ENCODE data around the gene GAMT.

Gene GAMT

DNA sequence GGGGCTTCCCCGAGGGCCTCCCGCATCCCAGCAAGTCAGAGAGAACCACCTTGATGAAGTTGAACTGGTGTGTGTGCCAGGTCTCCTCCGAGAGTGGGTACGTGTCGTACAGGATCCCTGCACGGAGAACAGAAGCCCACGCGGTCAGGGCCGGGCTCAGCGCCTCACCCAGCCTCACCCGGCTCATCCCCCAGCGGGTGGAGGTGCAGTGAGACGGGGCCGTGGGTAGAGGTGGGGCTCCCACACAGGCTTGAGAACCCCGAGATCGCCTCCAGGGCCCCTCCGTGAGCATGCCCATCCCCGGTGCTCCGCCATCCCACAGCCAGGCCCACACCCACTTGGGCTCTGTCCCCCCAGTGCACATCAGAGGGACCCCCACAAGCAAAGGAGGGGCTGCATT lies 2.3 kb downstream of the GAMT start:
- peak; percentile 4 for DNase-seq

DNA sequence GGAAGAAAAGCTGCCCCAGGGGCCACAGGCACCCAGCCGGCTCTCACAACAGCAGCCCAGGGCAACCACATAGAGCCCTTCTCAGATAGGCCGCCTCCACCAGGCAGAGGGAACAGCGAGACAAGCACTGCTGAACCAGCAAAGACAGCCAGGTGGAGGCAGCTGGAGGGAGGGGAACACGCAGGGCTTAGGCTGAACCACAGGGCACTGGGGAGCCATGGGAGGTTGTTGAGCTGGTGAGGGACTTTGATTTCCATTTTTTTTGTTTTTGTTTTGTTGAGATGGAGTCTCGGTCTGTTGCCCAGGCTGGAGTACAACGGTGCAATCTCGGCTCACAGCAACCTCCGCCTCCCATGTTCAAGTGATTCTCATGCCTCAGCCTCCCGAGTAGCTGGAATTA lies 3.5 kb downstream of the GAMT start:
- DNase-seq: no peak

DNA sequence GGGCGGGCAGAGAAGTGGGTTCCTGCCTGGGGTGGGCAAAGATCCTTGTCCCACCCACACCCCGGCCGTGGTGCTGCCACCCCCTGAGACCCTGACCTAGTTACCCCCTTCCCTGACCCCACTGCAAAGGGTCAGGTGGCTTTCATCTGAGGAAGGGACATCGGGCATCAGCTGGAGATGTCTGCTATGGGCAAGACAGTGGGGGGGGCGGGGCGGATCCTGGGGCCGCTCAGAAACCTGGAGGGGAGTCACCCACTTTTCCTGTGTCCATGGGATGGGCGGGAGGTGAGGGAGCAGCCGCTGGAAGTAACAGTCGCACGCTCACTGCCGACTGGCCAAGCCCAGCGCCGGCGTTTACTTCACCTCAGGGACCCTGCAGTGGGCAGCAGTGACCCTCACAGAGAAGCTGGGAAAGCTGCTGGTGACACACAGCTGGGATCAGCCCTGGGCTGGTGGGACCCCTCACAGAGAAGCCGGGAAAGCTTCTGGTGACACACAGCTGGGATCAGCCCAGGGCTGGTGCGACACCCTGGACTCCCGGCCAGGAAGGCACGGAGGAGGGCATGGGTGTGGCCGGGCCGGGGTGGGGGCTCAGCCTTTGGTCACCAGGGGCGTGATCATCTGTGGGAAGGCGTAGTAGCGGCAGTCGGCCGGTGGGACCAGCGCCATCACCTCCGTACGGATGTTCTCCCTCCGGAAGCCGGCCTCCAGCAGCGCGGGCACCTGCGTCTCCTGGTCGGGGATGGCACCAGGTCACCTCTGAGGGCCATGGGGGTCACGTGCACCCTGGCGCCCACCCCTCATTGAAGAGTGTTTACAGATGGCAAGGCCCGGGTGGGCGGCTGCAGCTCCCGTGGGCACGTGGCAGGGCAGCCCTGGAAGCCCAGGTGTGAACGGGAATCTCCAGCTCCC lies 4.3 kb downstream of the GAMT start:
- peak; percentile 12 for DNase-seq

DNA sequence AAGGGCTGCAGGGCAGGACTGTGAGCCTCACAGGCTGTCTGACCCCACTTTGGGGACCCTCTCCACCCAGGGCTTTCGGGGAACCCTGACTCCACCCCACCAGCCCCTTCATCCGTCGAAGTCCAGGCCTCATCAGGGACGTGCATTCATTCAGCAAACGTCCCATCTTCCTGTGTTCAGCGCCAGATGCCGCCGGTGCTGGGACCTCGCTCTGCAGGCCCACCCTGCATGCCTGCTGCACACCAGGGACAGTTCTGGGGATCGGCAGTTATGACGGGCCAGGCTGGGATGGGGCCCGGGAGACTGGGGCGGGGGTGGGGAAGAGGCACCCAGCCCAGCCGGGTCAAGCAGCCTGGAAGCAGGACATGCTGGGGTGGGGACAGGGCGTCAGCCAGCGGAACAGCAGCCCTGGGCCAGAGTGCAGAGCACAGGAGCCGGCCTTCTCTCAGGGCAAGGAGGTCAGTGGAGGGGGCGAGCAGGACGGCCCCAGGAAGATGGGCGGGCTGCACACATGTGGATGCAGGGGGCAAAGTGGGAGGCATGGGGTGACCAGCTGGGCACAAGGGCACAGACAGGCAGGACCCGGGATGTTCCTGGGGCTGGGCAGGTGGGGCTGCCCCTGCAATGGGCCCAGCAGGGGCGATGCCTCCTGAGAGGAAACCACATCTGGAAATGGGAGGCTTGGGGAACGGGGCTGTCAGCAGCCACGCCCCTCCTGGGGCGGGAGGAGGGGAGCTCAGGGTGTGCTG lies 5.1 kb downstream of the GAMT start:
- peak; percentile 3 for DNase-seq

DNA sequence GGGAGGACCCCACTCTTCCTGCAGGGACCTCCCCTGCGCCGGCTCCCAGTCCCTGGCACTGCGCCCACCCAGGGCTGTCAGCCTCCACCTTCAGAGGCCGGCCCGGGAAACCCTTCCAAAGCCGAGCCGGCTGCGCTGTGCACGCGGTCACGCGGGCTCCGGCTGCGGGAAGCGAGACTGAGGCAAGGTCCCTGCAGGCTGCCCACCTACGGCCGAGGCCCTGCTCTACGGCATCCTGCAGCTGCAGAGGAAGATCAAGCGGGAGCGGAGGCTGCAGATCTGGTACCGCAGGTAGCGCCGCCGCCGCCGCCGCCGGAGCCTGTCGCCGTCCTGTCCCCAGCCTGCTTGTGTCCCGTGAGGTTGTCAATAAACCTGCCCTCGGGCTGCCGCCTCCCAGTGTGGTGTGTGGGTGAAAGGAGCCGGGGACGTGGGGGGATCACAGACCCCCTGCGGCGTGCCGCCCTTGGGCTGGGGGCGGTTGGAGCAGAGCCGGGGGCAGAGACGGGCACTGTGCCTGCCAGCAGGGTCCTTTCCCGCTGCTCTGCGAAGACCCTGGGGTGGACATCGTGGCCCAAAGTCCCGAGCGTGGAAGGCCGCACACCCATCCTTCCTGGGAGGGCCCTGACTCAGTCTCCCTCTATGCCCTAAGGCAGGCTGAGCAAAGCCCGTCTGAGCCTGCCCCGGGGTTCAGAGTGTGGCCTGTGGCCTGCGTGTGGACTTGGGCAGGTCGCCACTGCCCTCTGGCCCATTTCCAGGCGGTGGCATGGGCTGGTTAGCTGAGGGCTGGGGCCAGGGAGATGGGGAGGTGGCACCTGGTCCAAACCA lies 5.9 kb downstream of the GAMT start:
- DNase-seq: peak; percentile 8

DNA sequence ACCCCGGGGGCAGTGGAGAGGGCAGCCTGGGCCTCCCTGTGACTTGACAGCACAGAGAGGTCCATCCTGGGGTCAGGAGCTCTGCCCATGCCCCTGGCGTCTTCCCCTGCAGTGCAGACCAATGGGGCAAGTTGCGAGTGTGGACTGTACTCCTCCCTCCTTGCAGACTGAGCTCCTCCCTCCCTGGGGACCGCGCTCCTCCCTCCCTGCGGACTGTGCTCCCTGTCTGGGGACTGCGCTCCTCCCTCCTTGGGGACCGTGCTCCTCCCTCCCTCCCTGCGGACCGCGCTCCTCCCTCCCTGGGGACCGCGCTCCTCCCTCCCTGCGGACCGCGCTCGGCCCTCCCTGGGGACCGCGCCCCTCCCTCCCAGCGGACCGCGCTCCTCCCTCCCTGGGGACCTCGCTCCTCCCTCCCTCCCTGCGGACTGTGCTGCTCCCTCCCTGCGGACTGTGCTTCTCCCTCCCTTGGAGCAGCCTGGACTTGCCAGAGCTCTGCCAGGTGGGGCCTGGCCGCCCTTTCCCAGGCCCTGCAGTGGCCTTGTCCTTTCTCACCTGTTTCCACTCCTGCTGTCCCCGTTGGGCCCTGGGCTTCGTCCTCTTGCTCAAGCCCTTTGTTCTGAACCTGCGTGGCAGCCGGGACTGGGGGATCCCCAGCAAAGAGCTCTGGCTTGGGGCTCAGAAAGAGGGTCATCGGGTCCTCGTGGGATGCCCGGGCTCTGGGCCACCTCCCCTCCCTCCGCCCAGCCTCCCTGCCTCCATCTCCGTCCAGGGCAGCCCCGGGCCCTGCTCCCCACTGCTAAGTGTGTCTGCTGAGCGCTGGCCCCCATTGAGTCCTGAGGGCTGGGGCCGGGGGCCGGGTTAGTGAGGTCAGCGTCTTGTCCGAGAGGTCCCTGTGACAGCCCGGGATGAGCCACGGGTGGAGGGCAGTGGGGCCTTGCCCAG lies 6.8 kb downstream of the GAMT start:
- DNase-seq: peak; percentile 25

DNA sequence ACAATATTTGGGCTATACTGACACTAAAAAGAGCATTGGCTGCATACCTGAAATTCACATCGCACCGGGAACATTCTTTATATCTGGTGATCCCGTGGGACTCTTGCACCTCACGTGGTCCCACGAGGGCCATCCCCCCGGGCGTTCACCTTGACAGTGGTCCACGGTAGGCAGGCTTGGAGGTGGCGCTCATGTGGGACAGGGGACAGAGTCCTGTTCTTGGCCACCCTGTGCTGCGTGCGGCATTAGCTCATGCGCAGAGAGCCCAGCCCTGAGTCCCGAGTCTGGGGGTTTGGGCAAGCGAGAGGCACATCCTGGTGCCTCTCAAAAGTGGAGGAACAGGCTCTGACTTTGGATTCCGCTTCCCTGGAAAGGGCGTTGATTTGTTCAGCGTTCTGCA lies 7.5 kb downstream of the GAMT start:
- DNase-seq: no peak

DNA sequence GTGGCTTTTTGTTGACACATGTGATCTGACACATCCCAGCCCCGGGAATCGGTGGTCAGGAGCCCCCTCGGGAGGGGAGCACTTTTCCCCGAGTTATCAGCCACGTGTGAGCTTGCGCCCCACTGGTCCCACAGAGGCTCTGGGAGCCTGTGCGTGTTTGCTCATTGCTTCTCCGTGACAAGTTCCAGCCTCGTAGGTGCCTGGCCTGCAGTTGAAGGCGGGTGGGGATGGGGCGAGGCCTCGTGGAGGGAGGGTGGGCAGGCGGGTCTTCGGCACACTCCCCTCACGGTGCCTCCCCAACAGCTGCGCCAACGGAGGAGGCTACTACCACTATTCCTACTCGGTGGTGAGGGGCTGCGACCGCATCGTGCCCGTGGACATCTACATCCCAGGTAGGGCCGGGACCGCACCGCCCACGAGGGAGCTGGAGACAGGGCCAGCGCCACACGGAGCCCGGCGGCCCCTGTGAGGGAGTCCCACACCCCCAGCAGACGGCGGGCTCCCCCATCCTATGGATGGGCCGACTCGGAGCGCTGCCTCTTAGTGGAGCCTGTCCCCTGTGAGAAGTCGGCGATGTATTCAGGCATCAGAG lies 8.3 kb downstream of the GAMT start:
- DNase-seq: no peak

DNA sequence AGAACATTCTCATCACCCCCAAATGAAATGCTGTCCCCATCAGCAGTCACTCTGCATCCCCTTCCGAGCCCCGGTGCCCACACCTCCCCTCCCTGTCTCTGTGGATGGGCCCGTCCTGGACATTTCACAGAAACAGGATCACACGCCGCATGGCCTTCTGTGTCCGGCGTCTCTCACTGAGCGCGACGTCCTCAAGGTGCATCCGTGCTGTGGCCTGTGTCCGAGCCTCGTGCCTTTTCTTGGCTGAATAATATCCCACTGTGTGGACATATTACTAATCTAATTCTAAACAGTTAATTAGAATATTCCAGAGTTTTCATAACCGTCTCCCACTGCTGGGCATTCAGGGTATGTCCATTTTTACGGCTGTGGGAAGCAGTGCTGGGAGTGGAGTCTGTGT lies 8.9 kb downstream of the GAMT start:
- DNase-seq: no peak

DNA sequence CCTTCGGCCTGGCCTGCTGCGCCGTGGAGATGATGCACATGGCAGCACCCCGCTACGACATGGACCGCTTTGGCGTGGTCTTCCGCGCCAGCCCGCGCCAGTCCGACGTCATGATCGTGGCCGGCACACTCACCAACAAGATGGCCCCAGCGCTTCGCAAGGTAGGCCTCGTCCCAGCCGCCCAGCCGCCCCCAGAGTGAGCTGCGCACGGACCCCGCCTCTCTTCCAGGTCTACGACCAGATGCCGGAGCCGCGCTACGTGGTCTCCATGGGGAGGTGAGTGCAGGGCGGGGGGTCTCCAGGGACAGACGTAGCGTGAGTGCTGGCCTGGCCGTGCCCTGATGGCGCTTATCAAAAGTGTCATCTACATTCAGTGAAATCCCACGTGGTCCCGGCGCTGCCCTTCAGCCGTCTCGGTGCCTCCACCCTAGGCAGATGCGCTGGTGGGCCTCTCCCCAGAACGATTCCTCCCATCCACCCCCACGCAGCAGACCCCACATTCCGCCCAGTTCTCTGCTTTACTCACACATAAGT lies 10.4 kb downstream of the GAMT start:
- no peak for DNase-seq

DNA sequence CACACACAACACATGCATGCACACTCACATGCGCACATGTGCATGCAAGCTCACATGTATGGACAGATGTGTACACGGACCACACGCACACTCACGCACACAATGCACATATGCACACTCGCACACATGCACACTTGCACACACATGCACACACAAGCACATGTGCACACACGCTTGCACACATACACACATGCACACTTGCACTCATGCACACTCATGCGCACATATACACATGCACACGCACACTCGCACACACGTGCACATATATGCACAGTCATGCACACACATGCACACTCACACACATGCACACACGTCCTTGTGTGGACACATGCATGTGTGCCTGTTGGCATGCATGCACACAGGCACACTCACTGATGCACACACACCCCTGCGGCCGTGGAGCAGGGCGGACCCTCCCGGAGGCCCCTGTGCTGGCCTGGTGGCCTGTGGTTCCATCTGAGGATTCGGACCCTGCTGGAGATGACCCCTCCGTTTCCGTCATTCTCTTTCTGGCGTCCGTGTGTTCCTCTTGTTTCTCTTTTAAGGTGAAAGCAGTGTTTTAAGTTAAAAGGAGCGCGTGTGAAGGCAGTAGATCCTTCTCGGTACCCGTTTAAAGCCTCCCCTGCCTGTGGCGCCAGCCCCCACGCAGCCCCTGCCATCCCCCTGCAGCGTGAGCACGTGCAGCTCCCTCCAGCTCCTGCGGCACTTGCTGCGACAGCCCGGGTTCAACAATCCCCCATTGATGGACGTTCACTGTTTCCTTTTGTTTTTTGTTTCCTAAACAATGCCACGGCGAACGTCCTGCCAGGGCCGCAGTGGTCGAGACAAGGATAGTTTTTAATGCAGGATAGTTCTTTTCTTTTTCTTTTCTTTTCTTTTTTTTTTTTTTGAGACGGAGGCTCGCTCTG lies 12.1 kb downstream of the GAMT start:
- no peak for DNase-seq

DNA sequence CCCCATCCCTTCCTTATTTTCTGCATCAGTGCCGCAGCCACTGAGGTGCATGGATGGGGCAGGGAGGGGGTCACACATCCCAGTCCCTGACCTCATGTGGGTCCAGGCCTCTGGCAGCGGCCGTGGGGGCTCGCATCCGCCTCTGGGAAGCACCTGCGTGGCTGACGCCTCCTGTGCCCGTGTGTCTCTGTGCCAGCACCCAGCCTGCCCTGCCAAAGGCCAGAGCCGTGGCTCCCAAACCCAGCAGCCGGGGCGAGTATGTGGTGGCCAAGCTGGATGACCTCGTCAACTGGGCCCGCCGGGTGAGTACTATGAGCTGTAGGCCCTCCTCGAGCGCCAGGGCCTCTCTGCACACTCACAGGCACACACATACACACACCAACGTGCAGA lies 12.7 kb downstream of the GAMT start:
- no peak for DNase-seq

DNA sequence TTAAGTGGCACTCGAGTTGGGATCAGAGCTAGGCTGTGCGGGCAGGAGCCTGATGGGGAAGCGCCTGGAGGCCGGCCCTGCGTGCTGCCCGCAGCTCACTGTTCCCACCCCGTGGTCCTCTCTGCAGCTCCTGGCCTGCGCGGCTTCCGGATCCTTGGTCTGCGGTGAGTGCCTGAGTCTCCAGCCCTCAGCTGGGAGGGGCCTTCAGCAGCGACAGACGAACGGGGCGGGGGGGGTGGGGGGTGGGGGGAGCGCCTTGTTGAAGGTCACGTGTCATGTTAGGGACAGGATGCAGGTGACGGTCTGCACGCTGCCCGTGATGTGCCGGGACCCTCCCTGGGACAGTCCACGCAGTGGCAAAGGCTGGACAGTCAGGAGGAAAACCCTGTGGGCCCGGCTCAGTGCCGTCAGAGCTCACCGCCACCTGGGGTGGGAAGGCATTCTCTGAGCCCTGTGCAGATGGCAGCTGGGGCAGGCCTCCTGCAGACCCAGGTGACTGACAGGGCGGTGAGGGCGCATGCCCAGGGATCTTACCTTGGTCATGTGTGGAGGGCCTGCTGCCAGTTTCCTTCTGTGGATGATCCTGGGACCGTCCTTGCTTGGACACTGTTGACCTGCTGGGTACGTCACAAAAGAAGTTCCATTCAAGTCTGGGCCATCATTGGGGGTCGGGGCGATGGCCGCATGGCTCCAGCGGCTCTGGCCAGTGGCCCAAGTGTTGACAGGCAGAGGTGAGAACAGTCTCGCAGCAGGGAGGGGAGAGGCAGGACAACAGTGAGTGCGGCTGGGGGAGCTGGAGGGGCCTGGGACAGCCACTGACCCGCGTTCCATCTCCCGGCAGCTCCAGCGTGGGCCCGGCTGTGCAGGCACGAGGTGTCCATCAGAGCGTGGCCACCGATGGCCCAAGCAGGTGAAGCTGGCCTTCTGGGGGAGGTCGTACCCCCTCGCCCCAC lies 13.4 kb downstream of the GAMT start:
- DNase-seq: no peak

DNA sequence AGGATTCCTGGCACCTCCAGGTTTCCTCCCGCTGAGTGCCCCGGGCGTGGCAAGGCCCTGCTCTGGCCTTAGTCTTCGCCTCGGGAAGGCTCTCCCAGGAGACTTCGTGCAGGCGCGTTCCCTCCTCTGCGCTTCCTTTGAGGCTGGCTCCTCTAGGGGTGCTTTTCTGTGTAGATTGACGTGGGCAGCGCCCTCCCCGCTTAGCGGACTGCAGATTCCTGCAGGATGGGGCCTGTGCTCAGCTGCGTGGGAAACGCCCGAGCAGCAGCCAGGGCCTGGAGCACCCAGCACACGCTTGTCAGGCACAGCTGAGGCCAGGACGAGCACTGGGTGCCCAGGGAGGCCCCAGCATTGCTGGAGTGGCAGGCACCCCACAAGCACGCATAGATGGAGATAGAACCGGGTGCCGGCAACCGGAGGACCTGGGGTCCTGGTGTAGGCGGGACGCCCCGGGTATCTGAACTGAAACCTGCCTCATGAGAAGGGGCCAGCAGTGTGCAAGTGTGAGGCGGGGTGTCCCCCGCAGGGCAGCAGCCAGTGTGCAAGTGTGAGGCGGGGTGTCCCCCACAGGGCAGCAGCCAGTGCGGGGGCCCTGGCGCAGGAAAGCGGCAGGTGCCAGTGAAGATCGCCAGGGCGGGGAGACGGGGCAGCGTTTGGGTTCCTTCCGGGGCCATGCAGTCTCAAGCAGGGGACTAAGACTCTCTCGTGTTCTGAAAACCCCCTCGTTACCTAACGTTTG lies 14.2 kb downstream of the GAMT start:
- DNase-seq: no peak

DNA sequence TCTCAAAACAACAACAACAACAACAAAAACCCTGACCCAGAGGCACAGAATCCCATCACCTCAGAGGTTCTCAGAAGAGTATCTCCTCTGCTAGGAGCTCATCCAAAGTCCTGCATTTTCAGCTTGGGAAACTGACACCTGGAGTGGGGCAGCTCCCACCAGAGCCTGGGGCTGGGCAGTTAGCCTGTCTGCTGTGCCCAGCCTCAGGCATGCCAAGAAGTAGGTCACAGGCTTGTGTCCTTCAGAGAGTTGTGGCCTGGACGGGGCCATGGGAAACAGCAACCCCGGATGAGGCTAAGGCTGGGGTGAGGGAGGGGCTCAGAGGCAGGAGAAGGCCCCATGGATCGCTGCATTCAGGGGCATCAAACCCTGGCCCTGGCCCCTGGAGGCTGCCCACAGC lies 15.5 kb downstream of the GAMT start:
- DNase-seq: no peak

DNA sequence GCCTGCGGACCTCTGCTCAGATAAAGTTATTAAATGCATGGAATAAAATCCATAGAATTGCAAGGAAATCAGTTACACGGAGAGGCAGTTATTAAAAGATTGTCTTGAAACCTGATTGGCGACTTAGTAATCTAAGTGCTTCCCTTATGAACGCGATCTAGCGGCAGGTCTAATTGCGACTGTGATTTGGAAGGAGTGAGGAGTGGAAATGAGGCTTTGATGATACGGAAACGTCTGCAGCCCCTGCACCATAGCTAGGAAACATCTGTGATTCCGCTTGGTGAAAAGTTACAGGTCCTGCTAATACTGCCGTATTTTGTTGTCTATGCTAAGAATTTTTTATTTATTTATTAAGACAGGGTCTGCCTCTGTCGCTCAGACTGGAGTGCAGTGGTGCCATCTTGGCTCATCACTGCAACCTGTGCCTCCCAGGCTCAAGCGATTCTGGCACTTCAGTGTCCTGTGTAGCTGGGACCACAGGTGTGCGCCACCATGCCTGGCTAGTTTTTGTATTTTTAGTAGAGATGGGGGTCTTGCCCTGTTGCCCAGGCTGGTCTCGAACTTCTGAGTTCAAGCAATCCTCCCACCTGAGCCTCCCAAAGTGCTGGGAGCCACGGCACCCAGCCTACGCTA lies 16.7 kb downstream of the GAMT start:
- DNase-seq: no peak

DNA sequence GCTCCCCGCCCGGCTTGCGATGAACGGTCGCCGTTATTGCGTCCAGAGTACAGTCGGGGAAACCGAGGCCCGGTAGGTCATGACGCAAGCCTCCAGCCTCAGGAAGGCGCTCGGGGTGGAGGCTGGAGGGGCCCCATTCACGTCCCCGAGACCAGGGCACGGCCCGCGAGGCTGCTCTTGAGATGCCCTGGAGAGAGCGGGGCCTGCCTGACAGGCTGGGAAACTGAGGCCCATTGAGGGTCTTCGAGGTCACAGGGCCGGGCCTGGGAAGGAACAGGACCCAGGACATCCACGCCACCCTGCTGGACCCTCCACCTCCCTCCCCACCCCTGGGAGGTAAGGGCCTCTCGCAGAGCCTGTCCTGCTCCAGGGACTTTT lies 17.3 kb downstream of the GAMT start:
- DNase-seq: no peak
